ENCODE measurements around the gene CYP2W1.

GRCh38 chr7:939843-940242, 43.1 kb upstream of the CYP2W1 start:
- no peak for TF ChIP-seq EZH2 (IDR thresholded peaks at IDR 0.05; ENCODE audit: borderline replicate concordance)
- no peak for TF ChIP-seq CTCF (IDR thresholded peaks at IDR 0.05; ENCODE audit: poor library complexity)
